ENCODE results near the gene CDK5RAP1.

The CDK5RAP1 gene

GRCh38 chr20:33387177-33387576 lies 14.1 kb downstream of the CDK5RAP1 start:
- no peak overlapping the region for H3K4me2 ChIP-seq
- H4K20me1 ChIP-seq: peaks cover 0 to 10% (median 0%) of the 10 kb centered on the region in 11 experiments; a peak in 4 of 22 replicates
- no peaks in the 10 kb centered on the region for H3K27me3 ChIP-seq
- TF ChIP-seq Cebpa-rat (IDR thresholded peaks at IDR 0.05): no peak
- H3K9me3 ChIP-seq (replicated peaks in 1 of 11): peaks cover 0 to 18% (median 12%) of the 10 kb centered on the region in 11 experiments; a peak in 13 of 22 replicates
- H3K36me3 ChIP-seq: peaks cover 84 to 93% (median 88%) of the 10 kb centered on the region in 11 experiments
- H3K9ac ChIP-seq: no peak overlapping the region
- H3K4me1 ChIP-seq: peaks cover 0 to 9% (median 8%) of the 10 kb centered on the region in 10 experiments; a peak in 13 of 20 replicates
- H3K4me3 ChIP-seq: no peak overlapping the region
- H3K27ac ChIP-seq: no peak overlapping the region

- TF ChIP-seq Cebpa-rat (IDR thresholded peaks at IDR 0.05): no peak
- Histone ChIP-seq H3K4me2 (no peak overlapping the region), H3K27ac (no peak overlapping the region), H3K36me3 (peaks cover 84 to 93% (median 88%) of the 10 kb centered on the region in 11 experiments), H3K9ac (no peak overlapping the region), H3K4me3 (no peak overlapping the region), H3K9me3 (replicated peaks in 1 of 11) (peaks cover 0 to 18% (median 12%) of the 10 kb centered on the region in 11 experiments; a peak in 13 of 22 replicates), H3K4me1 (peaks cover 0 to 4% (median 3%) of the 10 kb centered on the region in 10 experiments; a peak in 12 of 20 replicates), H3K27me3 (no peaks in the 10 kb centered on the region), H4K20me1 (peaks cover 0 to 6% (median 0%) of the 10 kb centered on the region in 11 experiments; a peak in 4 of 22 replicates)
Measured at GRCh38 chr20:33386673-33387072, 14.6 kb downstream of the CDK5RAP1 start.

GRCh38 chr20:33377366-33377765 lies 24.0 kb downstream of the CDK5RAP1 start:
- TF ChIP-seq Cebpa-rat (IDR thresholded peaks at IDR 0.05): no peak
- no peak overlapping the region for H3K27ac ChIP-seq

GRCh38 chr20:33373735-33374605 lies 27.3 kb downstream of the CDK5RAP1 start:
- Histone ChIP-seq H3K4me1 (peaks cover 34 to 55% (median 48%) of the 10 kb centered on the region in 10 experiments), H3K9me3 (replicated peaks in 1 of 11) (peaks cover 0 to 19% (median 11%) of the 10 kb centered on the region in 11 experiments; a peak in 17 of 22 replicates), H3K4me3 (no peak overlapping the region), H3K27me3 (no peaks in the 10 kb centered on the region), H3K9ac (no peak overlapping the region), H3K4me2 (no peak overlapping the region), H4K20me1 (peaks cover 0 to 11% (median 0%) of the 10 kb centered on the region in 11 experiments; a peak in 2 of 22 replicates), H3K36me3 (peaks cover 68 to 88% (median 75%) of the 10 kb centered on the region in 11 experiments), H3K27ac (no peak overlapping the region; a peak in 1 of 22 replicates)
- no peak for TF ChIP-seq Cebpa-rat (IDR thresholded peaks at IDR 0.05)

More at GRCh38 chr20:33377366-33377765, 24.0 kb downstream of the CDK5RAP1 start:
- Histone ChIP-seq H3K4me2 (peak overlapping the region in 5 of 11 experiments; percentile 4 to 22 (median 15); a peak in 1 of 22 replicates), H3K9ac (no peak overlapping the region), H3K36me3 (peaks cover 85 to 100% (median 94%) of the 10 kb centered on the region in 11 experiments), H3K9me3 (replicated peaks in 1 of 11) (peaks cover 0 to 17% (median 9%) of the 10 kb centered on the region in 11 experiments; a peak in 15 of 22 replicates), H3K27me3 (no peaks in the 10 kb centered on the region), H4K20me1 (no peaks in the 10 kb centered on the region; a peak in 1 of 22 replicates), H3K4me3 (no peak overlapping the region), H3K4me1 (peaks cover 4 to 24% (median 16%) of the 10 kb centered on the region in 10 experiments; a peak in 19 of 20 replicates)

- Histone ChIP-seq H3K4me1 (peaks cover 36 to 54% (median 49%) of the 10 kb centered on the region in 10 experiments), H3K36me3 (peaks cover 68 to 88% (median 75%) of the 10 kb centered on the region in 11 experiments), H3K27me3 (no peaks in the 10 kb centered on the region), H3K9ac (no peak overlapping the region), H4K20me1 (peaks cover 0 to 11% (median 0%) of the 10 kb centered on the region in 11 experiments; a peak in 2 of 22 replicates), H3K9me3 (replicated peaks in 1 of 11) (peaks cover 0 to 23% (median 14%) of the 10 kb centered on the region in 11 experiments; a peak in 17 of 22 replicates), H3K4me3 (no peak overlapping the region), H3K4me2 (peak overlapping the region in 9 of 11 experiments; percentile 6 to 94 (median 50); a peak in 12 of 22 replicates), H3K27ac (peak overlapping the region in 2 of 11 experiments; percentile 4 to 37; a peak in 2 of 22 replicates)
- TF ChIP-seq Cebpa-rat (IDR thresholded peaks at IDR 0.05): no peak
Measured at GRCh38 chr20:33372993-33373441, 28.3 kb downstream of the CDK5RAP1 start.

- Histone ChIP-seq H3K4me1 (peaks cover 36 to 53% (median 43%) of the 10 kb centered on the region in 10 experiments), H3K4me2 (peak overlapping the region; percentile 79 to 97 (median 93)), H3K9ac (peak overlapping the region; percentile 6 to 75 (median 45); a peak in 14 of 22 replicates), H3K36me3 (peaks cover 70 to 88% (median 75%) of the 10 kb centered on the region in 11 experiments), H3K27ac (peak overlapping the region; percentile 57 to 85 (median 76); a peak in 20 of 22 replicates), H3K4me3 (peak overlapping the region in 6 of 10 experiments; percentile 18 to 50 (median 36); a peak in 10 of 20 replicates), H3K9me3 (replicated peaks in 1 of 11) (peaks cover 0 to 8% (median 6%) of the 10 kb centered on the region in 11 experiments; a peak in 10 of 22 replicates), H3K27me3 (no peaks in the 10 kb centered on the region), H4K20me1 (peaks cover 0 to 11% (median 0%) of the 10 kb centered on the region in 11 experiments; a peak in 2 of 22 replicates)
- TF ChIP-seq Cebpa-rat (IDR thresholded peaks at IDR 0.05): no peak
Measured at GRCh38 chr20:33370291-33370690, 31.0 kb downstream of the CDK5RAP1 start.

GRCh38 chr20:33362898-33363297 lies 38.4 kb downstream of the CDK5RAP1 start:
- no peaks in the 10 kb centered on the region for H3K4me1 ChIP-seq
- no peak overlapping the region for H3K27ac ChIP-seq
- no peak overlapping the region for H3K4me2 ChIP-seq
- H3K9me3 ChIP-seq (replicated peaks in 1 of 11): no peaks in the 10 kb centered on the region
- TF ChIP-seq Cebpa-rat (IDR thresholded peaks at IDR 0.05): no peak
- no peak overlapping the region for H3K9ac ChIP-seq
- H3K4me3 ChIP-seq: no peak overlapping the region
- H4K20me1 ChIP-seq: no peaks in the 10 kb centered on the region
- H3K36me3 ChIP-seq: peaks cover 79 to 100% (median 98%) of the 10 kb centered on the region in 11 experiments
- no peaks in the 10 kb centered on the region for H3K27me3 ChIP-seq

- Histone ChIP-seq H3K4me2 (no peak overlapping the region), H3K27me3 (no peaks in the 10 kb centered on the region), H3K27ac (no peak overlapping the region), H3K9ac (no peak overlapping the region), H3K4me1 (0 out of 20 replicates have a peak, but pooled peaks cover 0 to under 1% (median 0%) of the 10 kb centered on the region in 10 experiments), H4K20me1 (no peaks in the 10 kb centered on the region), H3K9me3 (replicated peaks in 1 of 11) (no peaks in the 10 kb centered on the region), H3K4me3 (no peak overlapping the region), H3K36me3 (peaks cover 67 to 100% (median 90%) of the 10 kb centered on the region in 11 experiments)
- TF ChIP-seq Cebpa-rat (IDR thresholded peaks at IDR 0.05): no peak
Measured at GRCh38 chr20:33359399-33360261, 41.7 kb downstream of the CDK5RAP1 start.
